Measurements from ENCODE around the gene SPSB4. TPM values are rescaled to one million over a fixed set of nuclear protein-coding genes. Genes with fewer than 3 reads are reported as not detected.

SPSB4 gene
- total RNA-seq, 1 donor from 2014 or later: not detected

GRCh38 chr3:141122455-141123030, 71.4 kb downstream of the SPSB4 start:
- no peak for ATAC-seq (ENCODE audit: low read depth)
- Mint-ChIP-seq H3K36me3 (ENCODE audit: low read depth) (no peaks in the 10 kb centered on the region), H3K27ac (no peak overlapping the region), H3K4me1 (no peaks in the 10 kb centered on the region), H3K9me3 (peaks cover 3% of the 10 kb centered on the region), H3K4me3 (no peak overlapping the region), H3K27me3 (peaks cover 18% of the 10 kb centered on the region)
- intact Hi-C loops (cut with micrococcal nuclease): no loop called here
- DNase-seq: no peak
- no peak for TF ChIP-seq CTCF (IDR thresholded peaks at IDR 0.05)
- POLR2A ChIA-PET: no interaction called here
- CTCF ChIA-PET: no interaction called here

GRCh38 chr3:141123677-141124410, 72.7 kb downstream of the SPSB4 start:
- ChIA-PET CTCF (no interaction called here), POLR2A (no interaction called here)
- Mint-ChIP-seq H3K27ac (no peak overlapping the region), H3K4me1 (no peaks in the 10 kb centered on the region), H3K36me3 (ENCODE audit: low read depth) (no peaks in the 10 kb centered on the region), H3K27me3 (peaks cover 22% of the 10 kb centered on the region), H3K4me3 (no peak overlapping the region), H3K9me3 (no peaks in the 10 kb centered on the region)
- no peak for ATAC-seq (ENCODE audit: low read depth)
- intact Hi-C loops (cut with micrococcal nuclease): no loop called here
- no peak for TF ChIP-seq CTCF (IDR thresholded peaks at IDR 0.05)
- no peak for DNase-seq

GRCh38 chr3:141124715-141125114, 73.6 kb downstream of the SPSB4 start:
- TF ChIP-seq CTCF (IDR thresholded peaks at IDR 0.05): no peak
- H3K36me3 Mint-ChIP-seq (ENCODE audit: low read depth): no peaks in the 10 kb centered on the region
- intact Hi-C loops (cut with micrococcal nuclease): no loop called here
- H3K27ac Mint-ChIP-seq: no peak overlapping the region
- H3K9me3 Mint-ChIP-seq: no peaks in the 10 kb centered on the region
- peaks cover 21% of the 10 kb centered on the region for H3K27me3 Mint-ChIP-seq
- ChIA-PET POLR2A (no interaction called here), CTCF (no interaction called here)
- DNase-seq (no peak), ATAC-seq (ENCODE audit: low read depth) (no peak)
- H3K4me1 Mint-ChIP-seq: no peaks in the 10 kb centered on the region
- no peak overlapping the region for H3K4me3 Mint-ChIP-seq

GRCh38 chr3:141125351-141125750, 74.2 kb downstream of the SPSB4 start:
- intact Hi-C loops (cut with micrococcal nuclease): no loop called here
- Mint-ChIP-seq H3K27me3 (peaks cover 16% of the 10 kb centered on the region), H3K27ac (no peak overlapping the region), H3K4me3 (no peak overlapping the region), H3K4me1 (no peaks in the 10 kb centered on the region), H3K9me3 (no peaks in the 10 kb centered on the region), H3K36me3 (ENCODE audit: low read depth) (no peaks in the 10 kb centered on the region)
- POLR2A ChIA-PET: no interaction called here
- ATAC-seq (ENCODE audit: low read depth) (no peak), DNase-seq (no peak)
- CTCF ChIA-PET: no interaction called here
- TF ChIP-seq CTCF (IDR thresholded peaks at IDR 0.05): no peak

- H3K36me3 Mint-ChIP-seq (ENCODE audit: low read depth): no peaks in the 10 kb centered on the region
- intact Hi-C loops (cut with micrococcal nuclease): no loop called here
- no peaks in the 10 kb centered on the region for H3K4me1 Mint-ChIP-seq
- CTCF ChIA-PET: no interaction called here
- no peak overlapping the region for H3K27ac Mint-ChIP-seq
- no peak for DNase-seq
- peaks cover 16% of the 10 kb centered on the region for H3K27me3 Mint-ChIP-seq
- no peak overlapping the region for H3K4me3 Mint-ChIP-seq
- peaks cover 4% of the 10 kb centered on the region for H3K9me3 Mint-ChIP-seq
- no peak for ATAC-seq (ENCODE audit: low read depth)
- TF ChIP-seq CTCF (IDR thresholded peaks at IDR 0.05): no peak
- POLR2A ChIA-PET: no interaction called here
These were observed 75.7 kb downstream of the SPSB4 start for GRCh38 chr3:141126661-141127343.

Data from activated B cell treated with CpG ODN at 0.5 μM for 24 hours (primary cell).